ENCODE data around the gene TRIP4. TPM values are rescaled to one million over a fixed set of nuclear protein-coding genes. Genes with fewer than 3 reads are reported as not detected.

The TRIP4 gene
- total and polyA plus RNA-seq, 9 of the 15 experiments (the other 6 are each of a cell fraction or from before 2014, with no cell fraction given) = 7.6 to 23.3 (median 16.7) TPM

DNA sequence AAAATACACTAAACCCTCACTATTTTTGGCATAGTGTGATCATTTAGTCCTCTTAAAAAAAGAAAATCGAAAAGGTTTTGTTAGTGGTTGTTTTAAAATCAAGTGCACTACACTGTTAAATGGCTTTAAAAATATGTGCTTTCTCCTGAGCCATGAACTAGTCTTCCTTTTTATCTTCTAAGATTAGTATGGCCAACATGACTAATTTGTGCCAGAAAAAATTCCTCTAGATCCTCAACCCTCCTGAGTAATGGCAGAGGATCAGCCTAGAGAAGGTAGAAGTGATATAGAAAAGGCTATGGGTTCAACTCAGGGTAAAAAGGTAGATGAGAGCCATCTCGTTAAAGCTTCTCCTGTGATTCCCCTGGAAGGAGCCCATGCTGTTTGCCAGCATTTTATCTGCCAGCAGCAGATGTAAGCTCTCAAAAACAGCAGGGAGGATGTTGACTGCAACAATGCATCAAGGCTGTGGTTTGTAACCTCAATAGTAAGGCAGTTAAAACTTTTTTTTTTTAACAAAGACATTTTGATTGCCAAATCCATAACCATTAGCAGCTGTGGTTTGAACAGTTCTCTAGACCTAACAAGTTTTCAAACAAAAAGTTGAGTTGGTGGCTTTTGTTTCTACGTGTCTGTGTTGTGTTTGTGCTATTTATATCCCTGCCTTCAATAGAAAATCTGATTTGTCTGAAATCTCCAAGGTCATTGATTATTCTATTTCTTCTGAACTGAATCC lies 42.5 kb downstream of the TRIP4 start (continued):
- no peak for TF ChIP-seq PTTG1 (tag; IDR thresholded peaks at IDR 0.05; ENCODE audit: low read depth)
- TF ChIP-seq HDAC3 (IDR thresholded peaks at IDR 0.05; ENCODE audit: borderline replicate concordance, partially characterized antibody) = peak; percentile 21
- no peak for TF ChIP-seq HMG20B (CRISPR knock-in tag; IDR thresholded peaks at IDR 0.05)
- TF ChIP-seq, protein P1, sequence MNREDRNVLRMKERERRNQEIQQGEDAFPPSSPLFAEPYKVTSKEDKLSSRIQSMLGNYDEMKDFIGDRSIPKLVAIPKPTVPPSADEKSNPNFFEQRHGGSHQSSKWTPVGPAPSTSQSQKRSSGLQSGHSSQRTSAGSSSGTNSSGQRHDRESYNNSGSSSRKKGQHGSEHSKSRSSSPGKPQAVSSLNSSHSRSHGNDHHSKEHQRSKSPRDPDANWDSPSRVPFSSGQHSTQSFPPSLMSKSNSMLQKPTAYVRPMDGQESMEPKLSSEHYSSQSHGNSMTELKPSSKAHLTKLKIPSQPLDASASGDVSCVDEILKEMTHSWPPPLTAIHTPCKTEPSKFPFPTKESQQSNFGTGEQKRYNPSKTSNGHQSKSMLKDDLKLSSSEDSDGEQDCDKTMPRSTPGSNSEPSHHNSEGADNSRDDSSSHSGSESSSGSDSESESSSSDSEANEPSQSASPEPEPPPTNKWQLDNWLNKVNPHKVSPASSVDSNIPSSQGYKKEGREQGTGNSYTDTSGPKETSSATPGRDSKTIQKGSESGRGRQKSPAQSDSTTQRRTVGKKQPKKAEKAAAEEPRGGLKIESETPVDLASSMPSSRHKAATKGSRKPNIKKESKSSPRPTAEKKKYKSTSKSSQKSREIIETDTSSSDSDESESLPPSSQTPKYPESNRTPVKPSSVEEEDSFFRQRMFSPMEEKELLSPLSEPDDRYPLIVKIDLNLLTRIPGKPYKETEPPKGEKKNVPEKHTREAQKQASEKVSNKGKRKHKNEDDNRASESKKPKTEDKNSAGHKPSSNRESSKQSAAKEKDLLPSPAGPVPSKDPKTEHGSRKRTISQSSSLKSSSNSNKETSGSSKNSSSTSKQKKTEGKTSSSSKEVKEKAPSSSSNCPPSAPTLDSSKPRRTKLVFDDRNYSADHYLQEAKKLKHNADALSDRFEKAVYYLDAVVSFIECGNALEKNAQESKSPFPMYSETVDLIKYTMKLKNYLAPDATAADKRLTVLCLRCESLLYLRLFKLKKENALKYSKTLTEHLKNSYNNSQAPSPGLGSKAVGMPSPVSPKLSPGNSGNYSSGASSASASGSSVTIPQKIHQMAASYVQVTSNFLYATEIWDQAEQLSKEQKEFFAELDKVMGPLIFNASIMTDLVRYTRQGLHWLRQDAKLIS (CRISPR knock-in tag; IDR thresholded peaks at IDR 0.05) = no peak
- no peak for TF ChIP-seq XRCC3 (IDR thresholded peaks at IDR 0.05)
- no peak for TF ChIP-seq ZNF217 (CRISPR knock-in tag; IDR thresholded peaks at IDR 0.05)
- no peak for TF ChIP-seq FUS (optimal IDR thresholded peaks at IDR 0.05; ENCODE audit: low read depth, low read length)
- TF ChIP-seq ZNF143 (CRISPR knock-in tag; IDR thresholded peaks at IDR 0.05) = no peak
- TF ChIP-seq, protein P2, sequence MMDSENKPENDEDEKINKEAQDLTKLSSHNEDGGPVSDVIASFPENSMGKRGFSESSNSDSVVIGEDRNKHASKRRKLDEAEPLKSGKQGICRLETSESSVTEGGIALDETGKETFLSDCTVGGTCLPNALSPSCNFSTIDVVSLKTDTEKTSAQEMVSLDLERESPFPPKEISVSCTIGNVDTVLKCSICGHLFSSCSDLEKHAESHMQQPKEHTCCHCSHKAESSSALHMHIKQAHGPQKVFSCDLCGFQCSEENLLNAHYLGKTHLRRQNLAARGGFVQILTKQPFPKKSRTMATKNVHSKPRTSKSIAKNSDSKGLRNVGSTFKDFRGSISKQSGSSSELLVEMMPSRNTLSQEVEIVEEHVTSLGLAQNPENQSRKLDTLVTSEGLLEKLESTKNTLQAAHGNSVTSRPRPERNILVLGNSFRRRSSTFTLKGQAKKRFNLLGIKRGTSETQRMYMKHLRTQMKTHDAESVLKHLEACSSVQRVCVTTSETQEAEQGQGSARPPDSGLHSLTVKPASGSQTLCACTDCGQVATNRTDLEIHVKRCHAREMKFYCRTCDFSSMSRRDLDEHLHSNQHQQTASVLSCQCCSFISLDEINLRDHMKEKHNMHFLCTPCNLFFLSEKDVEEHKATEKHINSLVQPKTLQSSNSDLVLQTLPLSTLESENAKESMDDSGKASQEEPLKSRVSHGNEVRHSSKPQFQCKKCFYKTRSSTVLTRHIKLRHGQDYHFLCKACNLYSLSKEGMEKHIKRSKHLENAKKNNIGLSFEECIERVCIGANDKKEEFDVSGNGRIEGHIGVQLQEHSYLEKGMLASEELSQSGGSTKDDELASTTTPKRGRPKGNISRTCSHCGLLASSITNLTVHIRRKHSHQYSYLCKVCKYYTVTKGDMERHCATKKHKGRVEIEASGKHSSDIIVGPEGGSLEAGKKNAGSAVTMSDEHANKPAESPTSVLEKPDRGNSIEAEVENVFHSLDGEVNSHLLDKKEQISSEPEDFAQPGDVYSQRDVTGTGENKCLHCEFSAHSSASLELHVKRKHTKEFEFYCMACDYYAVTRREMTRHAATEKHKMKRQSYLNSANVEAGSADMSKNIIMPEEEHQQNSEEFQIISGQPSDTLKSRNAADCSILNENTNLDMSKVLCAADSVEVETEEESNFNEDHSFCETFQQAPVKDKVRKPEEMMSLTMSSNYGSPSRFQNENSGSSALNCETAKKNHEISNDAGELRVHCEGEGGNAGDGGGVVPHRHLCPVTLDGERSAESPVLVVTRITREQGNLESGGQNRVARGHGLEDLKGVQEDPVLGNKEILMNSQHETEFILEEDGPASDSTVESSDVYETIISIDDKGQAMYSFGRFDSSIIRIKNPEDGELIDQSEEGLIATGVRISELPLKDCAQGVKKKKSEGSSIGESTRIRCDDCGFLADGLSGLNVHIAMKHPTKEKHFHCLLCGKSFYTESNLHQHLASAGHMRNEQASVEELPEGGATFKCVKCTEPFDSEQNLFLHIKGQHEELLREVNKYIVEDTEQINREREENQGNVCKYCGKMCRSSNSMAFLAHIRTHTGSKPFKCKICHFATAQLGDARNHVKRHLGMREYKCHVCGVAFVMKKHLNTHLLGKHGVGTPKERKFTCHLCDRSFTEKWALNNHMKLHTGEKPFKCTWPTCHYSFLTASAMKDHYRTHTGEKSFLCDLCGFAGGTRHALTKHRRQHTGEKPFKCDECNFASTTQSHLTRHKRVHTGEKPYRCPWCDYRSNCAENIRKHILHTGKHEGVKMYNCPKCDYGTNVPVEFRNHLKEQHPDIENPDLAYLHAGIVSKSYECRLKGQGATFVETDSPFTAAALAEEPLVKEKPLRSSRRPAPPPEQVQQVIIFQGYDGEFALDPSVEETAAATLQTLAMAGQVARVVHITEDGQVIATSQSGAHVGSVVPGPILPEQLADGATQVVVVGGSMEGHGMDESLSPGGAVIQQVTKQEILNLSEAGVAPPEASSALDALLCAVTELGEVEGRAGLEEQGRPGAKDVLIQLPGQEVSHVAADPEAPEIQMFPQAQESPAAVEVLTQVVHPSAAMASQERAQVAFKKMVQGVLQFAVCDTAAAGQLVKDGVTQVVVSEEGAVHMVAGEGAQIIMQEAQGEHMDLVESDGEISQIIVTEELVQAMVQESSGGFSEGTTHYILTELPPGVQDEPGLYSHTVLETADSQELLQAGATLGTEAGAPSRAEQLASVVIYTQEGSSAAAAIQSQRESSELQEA (IDR thresholded peaks at IDR 0.05; ENCODE audit: low read depth) = no peak
- TF ChIP-seq, protein P3, sequence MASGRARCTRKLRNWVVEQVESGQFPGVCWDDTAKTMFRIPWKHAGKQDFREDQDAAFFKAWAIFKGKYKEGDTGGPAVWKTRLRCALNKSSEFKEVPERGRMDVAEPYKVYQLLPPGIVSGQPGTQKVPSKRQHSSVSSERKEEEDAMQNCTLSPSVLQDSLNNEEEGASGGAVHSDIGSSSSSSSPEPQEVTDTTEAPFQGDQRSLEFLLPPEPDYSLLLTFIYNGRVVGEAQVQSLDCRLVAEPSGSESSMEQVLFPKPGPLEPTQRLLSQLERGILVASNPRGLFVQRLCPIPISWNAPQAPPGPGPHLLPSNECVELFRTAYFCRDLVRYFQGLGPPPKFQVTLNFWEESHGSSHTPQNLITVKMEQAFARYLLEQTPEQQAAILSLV (tag; IDR thresholded peaks at IDR 0.05) = no peak
- TF ChIP-seq PML (IDR thresholded peaks at IDR 0.05; ENCODE audit: low read length) = peak; percentile 67; the same call in 1 of the 2 replicates

Measured in K562 (cell line).